ENCODE results near the gene NEUROG1. TPM values are rescaled to one million over a fixed set of nuclear protein-coding genes. Genes with fewer than 3 reads are reported as not detected.

NEUROG1 gene
- total and polyA plus RNA-seq, 12 donors = not detected

- H3K4me3 ChIP-seq = no peak overlapping the region
- DNase-seq = no peak
- peaks cover 0 to 16% (median 0%) of the 10 kb centered on the region in 11 donors for H3K9me3 ChIP-seq
- intact Hi-C loops (cut with DNase I) = no loop called here
- peaks cover 0 to 69% (median 52%) of the 10 kb centered on the region in 7 donors for H3K27me3 ChIP-seq
- TF ChIP-seq CTCF (IDR thresholded peaks at IDR 0.05) = no peak
- H3K27ac ChIP-seq = no peak overlapping the region
- ATAC-seq = no peak
- H3K4me1 ChIP-seq = peaks cover 0 to 8% (median 0%) of the 10 kb centered on the region in 9 donors
- WGBS, 2 donors = 86 to 91% methylated on average over 10 of the region's 10 CpGs
- no peaks in the 10 kb centered on the region for H3K36me3 ChIP-seq
Measured at GRCh38 chr5:135574493-135574892, 38.7 kb upstream of the NEUROG1 start.

- 79 to 82% methylated on average over 9 of the region's 9 CpGs for WGBS, 2 donors
- Histone ChIP-seq H3K27me3 (peaks cover 0 to 55% (median 26%) of the 10 kb centered on the region in 7 donors), H3K9me3 (no peaks in the 10 kb centered on the region), H3K36me3 (no peaks in the 10 kb centered on the region), H3K4me1 (no peaks in the 10 kb centered on the region), H3K27ac (no peak overlapping the region), H3K4me3 (no peak overlapping the region)
- ATAC-seq (no peak), DNase-seq (no peak)
- intact Hi-C loops (cut with DNase I) = no loop called here
- no peak for TF ChIP-seq CTCF (IDR thresholded peaks at IDR 0.05)
Measured at GRCh38 chr5:135571902-135572301, 36.1 kb upstream of the NEUROG1 start.

- Histone ChIP-seq H3K4me1 (no peaks in the 10 kb centered on the region), H3K27ac (no peak overlapping the region), H3K27me3 (peaks cover 0 to 52% (median 22%) of the 10 kb centered on the region in 7 donors), H3K36me3 (no peaks in the 10 kb centered on the region), H3K9me3 (no peaks in the 10 kb centered on the region), H3K4me3 (no peak overlapping the region)
- TF ChIP-seq CTCF (IDR thresholded peaks at IDR 0.05) = no peak
- ATAC-seq (no peak), DNase-seq (no peak)
- 77 to 79% methylated on average over 10 of the region's 10 CpGs for WGBS, 2 donors
- intact Hi-C loops (cut with DNase I) = no loop called here
Measured at GRCh38 chr5:135571066-135571609, 35.4 kb upstream of the NEUROG1 start.

GRCh38 chr5:135570453-135570764 lies 34.6 kb upstream of the NEUROG1 start:
- Histone ChIP-seq H3K27me3 (peaks cover 0 to 52% (median 19%) of the 10 kb centered on the region in 7 donors), H3K27ac (no peak overlapping the region), H3K9me3 (no peaks in the 10 kb centered on the region), H3K4me3 (no peak overlapping the region), H3K4me1 (no peaks in the 10 kb centered on the region), H3K36me3 (no peaks in the 10 kb centered on the region)
- no peak for ATAC-seq
- intact Hi-C loops (cut with DNase I) = no loop called here
- 18 to 30% methylated on average over 3 of the region's 3 CpGs for WGBS, 2 donors
- TF ChIP-seq CTCF (IDR thresholded peaks at IDR 0.05) = no peak
- no peak for DNase-seq

Data from heart right ventricle (tissue), 16 donors.